ENCODE results near the gene PEA15. TPM values are rescaled to one million over a fixed set of nuclear protein-coding genes. Genes with fewer than 3 reads are reported as not detected.

The PEA15 gene
- total RNA-seq, 2 donors from 2014 or later: 48.7 to 49.4 TPM

- Mint-ChIP-seq H3K27me3 (no peaks in the 10 kb centered on the region), H3K4me1 (peaks cover 20% of the 10 kb centered on the region), H3K27ac (no peak overlapping the region), H3K4me3 (no peak overlapping the region), H3K36me3 (ENCODE audit: low read depth) (peaks cover 85% of the 10 kb centered on the region), H3K9me3 (no peaks in the 10 kb centered on the region)
- peak; percentile 20 for ATAC-seq (replicated peaks)
These were observed 51.3 kb downstream of the PEA15 start for GRCh38 chr1:160256396-160257046.

- no peak overlapping the region for H3K27ac Mint-ChIP-seq
- peaks cover 85% of the 10 kb centered on the region for H3K36me3 Mint-ChIP-seq (ENCODE audit: low read depth)
- no peaks in the 10 kb centered on the region for H3K9me3 Mint-ChIP-seq
- ATAC-seq (replicated peaks): no peak
- H3K27me3 Mint-ChIP-seq: no peaks in the 10 kb centered on the region
- peaks cover 20% of the 10 kb centered on the region for H3K4me1 Mint-ChIP-seq
- H3K4me3 Mint-ChIP-seq: peak overlapping the region; percentile 98
These were observed 52.3 kb downstream of the PEA15 start for GRCh38 chr1:160257411-160258015.

GRCh38 chr1:160258177-160258798 lies 53.1 kb downstream of the PEA15 start:
- Mint-ChIP-seq H3K9me3 (no peaks in the 10 kb centered on the region), H3K36me3 (ENCODE audit: low read depth) (peaks cover 79% of the 10 kb centered on the region), H3K4me3 (peak overlapping the region; percentile 98), H3K4me1 (peaks cover 21% of the 10 kb centered on the region), H3K27me3 (no peaks in the 10 kb centered on the region), H3K27ac (no peak overlapping the region)
- ATAC-seq (replicated peaks): no peak

- ATAC-seq (replicated peaks): no peak
- Mint-ChIP-seq H3K4me3 (peak overlapping the region; percentile 98), H3K4me1 (peaks cover 28% of the 10 kb centered on the region)
These were observed 55.5 kb downstream of the PEA15 start for GRCh38 chr1:160260406-160261382.

GRCh38 chr1:160261556-160261892 lies 56.3 kb downstream of the PEA15 start:
- H3K9me3 Mint-ChIP-seq: no peaks in the 10 kb centered on the region
- peaks cover 51% of the 10 kb centered on the region for H3K36me3 Mint-ChIP-seq (ENCODE audit: low read depth)
- peak; percentile 60 for ATAC-seq (replicated peaks)
- H3K4me1 Mint-ChIP-seq: peaks cover 28% of the 10 kb centered on the region
- H3K4me3 Mint-ChIP-seq: peak overlapping the region; percentile 98
- peak overlapping the region; percentile 99 for H3K27ac Mint-ChIP-seq
- no peaks in the 10 kb centered on the region for H3K27me3 Mint-ChIP-seq

More at GRCh38 chr1:160260406-160261382, 55.5 kb downstream of the PEA15 start:
- Mint-ChIP-seq H3K36me3 (ENCODE audit: low read depth) (peaks cover 57% of the 10 kb centered on the region), H3K27ac (peak overlapping the region; percentile 99), H3K27me3 (no peaks in the 10 kb centered on the region), H3K9me3 (no peaks in the 10 kb centered on the region)

- Mint-ChIP-seq H3K27me3 (no peaks in the 10 kb centered on the region), H3K4me1 (peaks cover 28% of the 10 kb centered on the region), H3K4me3 (peak within 1 kb of the TSS; percentile 98), H3K27ac (peak within 1 kb of the TSS; percentile 99), H3K9me3 (no peaks in the 10 kb centered on the region), H3K36me3 (ENCODE audit: low read depth) (peaks cover 47% of the 10 kb centered on the region)
- ATAC-seq (replicated peaks): peak; percentile 78
These were observed 57.0 kb downstream of the PEA15 start, which contains the start of gene DCAF8 for GRCh38 chr1:160261893-160262794. Gene DCAF8 (minus strand): TSS chr1:160262549. CDS start chr1:160244008, 18,541 bp downstream.

- peaks cover 26% of the 10 kb centered on the region for H3K36me3 Mint-ChIP-seq (ENCODE audit: low read depth)
- H3K27me3 Mint-ChIP-seq: no peaks in the 10 kb centered on the region
- no peak overlapping the region for H3K4me3 Mint-ChIP-seq
- H3K27ac Mint-ChIP-seq: no peak overlapping the region
- no peaks in the 10 kb centered on the region for H3K9me3 Mint-ChIP-seq
- no peak for ATAC-seq (replicated peaks)
- H3K4me1 Mint-ChIP-seq: peaks cover 16% of the 10 kb centered on the region
These were observed 59.7 kb downstream of the PEA15 start for GRCh38 chr1:160264795-160265307.

Other genes starting within 250 kb of the PEA15 start
- gene PIGM, start 173.4 kb upstream of the PEA15 start, total RNA-seq: 1 to 10 TPM; 3.5 to 4.2 TPM
- gene KCNJ10, start 135.2 kb upstream of the PEA15 start, total RNA-seq: not detected
- under 1 TPM in 1 of 2 donors, not detected in 1; 0.13 TPM for gene KCNJ9, start 123.8 kb upstream of the PEA15 start, total RNA-seq
- 10 to 100 TPM; 23.8 to 30.8 TPM for gene IGSF8, start 106.8 kb upstream of the PEA15 start, total RNA-seq
- gene ATP1A2, start 89.6 kb upstream of the PEA15 start, total RNA-seq: not detected
- gene ATP1A4, start 53.8 kb upstream of the PEA15 start, total RNA-seq: under 1 TPM in 1 of 2 donors, not detected in 1; 0.48 TPM
- gene CASQ1, start 14.8 kb upstream of the PEA15 start, total RNA-seq: not detected
- 100 to 1,000 TPM; 126 to 175 TPM for gene DCAF8, start 57.2 kb downstream of the PEA15 start, total RNA-seq
- gene PEX19, start 79.7 kb downstream of the PEA15 start, total RNA-seq: 10 to 100 TPM; 48.3 to 61.4 TPM
- 100 to 1,000 TPM; 136 to 178 TPM for gene COPA, start 137.9 kb downstream of the PEA15 start, total RNA-seq
- gene NCSTN, start 138.0 kb downstream of the PEA15 start, total RNA-seq: 10 to 100 TPM; 58.7 to 67.4 TPM
- 1 to 10 TPM; 1.0 to 1.1 TPM for gene NHLH1, start 161.7 kb downstream of the PEA15 start, total RNA-seq
- gene VANGL2, start 195.2 kb downstream of the PEA15 start, total RNA-seq: not detected